SHP77 (cell line): ENCODE data around the gene MYT1.
A peak's percentile ranks its signal among the peaks of the same experiment; 100 is the strongest.
"Not testable (repeated sequence)": the region's sequence is repeated elsewhere in the genome, so short reads cannot be mapped to it uniquely, and the experiment has no call there.

ENCODE experiments used
- DNase-seq, 2 experiments: peaks; one replicate each; lab custom pipeline; 2025; lab: John Stamatoyannopoulos, UW

MYT1 gene

DNA sequence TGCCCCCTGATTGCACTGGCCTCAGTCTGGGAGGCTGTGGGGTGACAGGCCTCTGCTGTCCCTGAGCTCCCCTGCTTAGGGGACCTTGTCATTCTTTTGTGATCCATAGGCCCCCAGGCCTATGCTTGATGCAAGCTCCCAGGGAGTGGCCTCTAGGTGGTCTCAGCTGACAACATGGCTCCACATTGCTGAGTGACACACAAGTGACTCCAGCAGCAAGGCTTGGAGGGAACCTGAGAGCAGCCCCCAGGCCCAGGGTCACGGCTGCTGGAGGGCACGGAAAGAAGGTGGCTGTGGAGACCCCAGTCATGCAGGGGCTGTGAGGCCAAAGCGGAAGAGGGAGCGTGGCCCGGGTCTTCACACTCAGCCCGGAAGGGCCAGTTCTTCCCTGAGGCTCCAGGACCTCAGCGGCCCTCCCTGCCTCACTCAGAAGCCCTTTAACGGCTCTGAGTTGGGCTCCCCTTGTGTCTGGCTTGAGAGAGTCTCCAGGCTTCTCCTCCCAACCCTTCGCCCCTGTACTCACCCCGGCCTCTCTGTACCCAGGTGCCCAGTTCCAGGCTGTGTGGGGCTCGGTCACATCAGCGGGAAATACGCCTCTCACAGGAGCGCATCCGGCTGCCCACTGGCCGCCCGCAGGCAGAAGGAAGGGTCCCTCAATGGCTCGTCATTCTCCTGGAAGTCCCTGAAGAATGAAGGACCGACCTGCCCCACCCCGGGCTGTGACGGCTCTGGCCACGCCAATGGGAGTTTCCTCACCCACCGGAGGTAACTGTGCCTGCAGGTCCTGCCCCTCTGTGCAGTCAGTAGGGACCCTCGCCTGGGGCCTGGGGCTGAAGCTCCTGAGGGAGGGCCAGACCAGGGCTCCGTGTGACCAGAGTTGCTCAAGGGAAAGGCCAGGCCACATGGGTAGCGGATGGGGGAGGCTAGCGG lies 67.6 kb downstream of the MYT1 start:
- DNase-seq = peak in 1 of 2 experiments; percentile 12

DNA sequence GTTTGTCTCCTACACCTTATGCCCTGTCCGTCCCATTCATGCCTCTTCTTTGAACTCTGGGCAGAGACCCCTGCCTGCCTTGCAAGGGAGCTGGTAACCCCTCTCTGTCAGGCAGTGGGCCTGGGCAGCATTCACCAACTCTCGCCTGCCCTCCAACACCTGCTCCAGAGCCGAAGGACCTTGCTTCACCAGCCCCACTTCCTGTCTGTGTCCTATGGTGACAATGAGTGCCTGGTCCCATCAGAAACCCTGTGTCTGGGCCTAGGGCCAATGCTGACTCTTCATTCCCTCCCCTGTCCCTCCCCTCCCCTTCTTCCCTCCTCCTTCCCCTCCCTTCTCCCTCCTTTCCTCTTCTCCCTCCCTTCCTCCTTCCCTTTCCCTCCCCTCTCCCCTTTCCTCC lies 68.5 kb downstream of the MYT1 start:
- peak; percentile 91 to 96 for DNase-seq

DNA sequence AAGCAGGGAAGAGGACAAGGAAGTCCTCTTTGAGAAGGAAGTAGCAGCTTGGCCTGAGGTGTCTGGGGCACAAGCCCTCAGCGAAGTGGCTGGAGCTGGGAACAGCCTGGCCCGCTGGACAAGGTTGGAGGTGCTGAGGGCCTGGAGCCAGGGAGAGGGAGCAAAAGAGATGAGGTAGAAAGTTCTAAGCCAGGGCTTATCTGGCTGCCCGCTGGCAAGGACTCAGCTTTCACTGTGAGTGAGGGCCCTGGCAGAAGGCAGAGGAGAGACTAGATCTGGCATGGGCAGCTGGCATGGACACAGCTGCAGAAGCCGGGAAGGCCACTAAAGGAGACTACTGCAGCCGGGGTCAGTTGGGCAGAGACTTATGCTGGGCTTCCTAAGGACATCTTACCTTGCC lies 69.5 kb downstream of the MYT1 start:
- DNase-seq = peak in 1 of 2 experiments; percentile 8

DNA sequence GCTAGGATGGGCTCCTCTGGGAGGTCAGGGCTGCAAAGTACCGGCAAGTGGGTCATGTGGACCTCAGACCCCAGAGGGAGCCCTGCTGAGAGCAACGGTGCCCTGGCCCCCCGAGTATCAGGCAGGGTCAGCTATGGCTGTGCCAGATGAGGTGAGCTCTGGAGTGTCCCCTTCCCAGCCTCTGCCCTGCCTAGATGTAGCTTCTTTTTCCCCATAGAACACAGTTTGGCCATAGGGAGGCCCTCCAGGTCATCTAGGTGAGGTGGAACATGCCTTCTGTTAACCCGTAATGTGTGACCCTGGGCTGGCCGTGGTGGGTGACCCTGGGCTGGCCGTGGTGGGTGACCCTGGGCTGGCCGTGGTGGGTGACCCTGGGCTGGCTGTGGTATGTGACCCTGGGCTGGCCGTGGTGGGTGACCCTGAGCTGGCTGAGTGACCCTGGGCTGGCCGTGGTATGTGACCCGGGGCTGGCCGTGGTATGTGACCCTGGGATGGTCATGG lies 70.1 kb downstream of the MYT1 start:
- DNase-seq = no peak

DNA sequence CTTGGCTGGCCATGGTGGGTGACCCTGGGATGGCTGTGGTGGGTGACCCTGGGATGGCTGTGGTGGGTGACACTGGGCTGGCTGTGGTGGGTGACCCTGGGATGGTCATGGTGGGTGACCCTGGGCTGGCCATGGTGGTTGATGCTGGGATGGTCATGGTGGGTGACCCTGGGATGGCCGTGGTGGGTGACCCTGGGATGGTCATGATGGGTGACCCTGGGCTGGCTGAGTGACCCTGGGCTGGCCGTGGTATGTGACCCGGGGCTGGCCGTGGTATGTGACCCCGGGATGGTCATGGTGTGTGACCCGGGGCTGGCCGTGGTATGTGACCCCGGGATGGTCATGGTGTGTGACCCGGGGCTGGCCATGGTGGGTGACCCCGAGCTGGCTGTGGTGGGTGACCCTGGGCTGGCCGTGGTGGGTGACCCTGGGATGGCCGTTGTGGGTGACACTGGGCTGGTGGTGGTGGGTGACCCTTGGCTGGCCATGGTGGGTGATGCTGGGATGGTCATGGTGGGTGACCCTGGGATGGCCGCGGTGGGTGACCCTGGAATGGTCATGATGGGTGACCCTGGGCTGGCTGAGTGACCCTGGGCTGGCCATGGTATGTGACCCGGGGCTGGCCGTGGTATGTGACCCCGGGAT lies 70.8 kb downstream of the MYT1 start:
- DNase-seq = not testable (repeated sequence)

DNA sequence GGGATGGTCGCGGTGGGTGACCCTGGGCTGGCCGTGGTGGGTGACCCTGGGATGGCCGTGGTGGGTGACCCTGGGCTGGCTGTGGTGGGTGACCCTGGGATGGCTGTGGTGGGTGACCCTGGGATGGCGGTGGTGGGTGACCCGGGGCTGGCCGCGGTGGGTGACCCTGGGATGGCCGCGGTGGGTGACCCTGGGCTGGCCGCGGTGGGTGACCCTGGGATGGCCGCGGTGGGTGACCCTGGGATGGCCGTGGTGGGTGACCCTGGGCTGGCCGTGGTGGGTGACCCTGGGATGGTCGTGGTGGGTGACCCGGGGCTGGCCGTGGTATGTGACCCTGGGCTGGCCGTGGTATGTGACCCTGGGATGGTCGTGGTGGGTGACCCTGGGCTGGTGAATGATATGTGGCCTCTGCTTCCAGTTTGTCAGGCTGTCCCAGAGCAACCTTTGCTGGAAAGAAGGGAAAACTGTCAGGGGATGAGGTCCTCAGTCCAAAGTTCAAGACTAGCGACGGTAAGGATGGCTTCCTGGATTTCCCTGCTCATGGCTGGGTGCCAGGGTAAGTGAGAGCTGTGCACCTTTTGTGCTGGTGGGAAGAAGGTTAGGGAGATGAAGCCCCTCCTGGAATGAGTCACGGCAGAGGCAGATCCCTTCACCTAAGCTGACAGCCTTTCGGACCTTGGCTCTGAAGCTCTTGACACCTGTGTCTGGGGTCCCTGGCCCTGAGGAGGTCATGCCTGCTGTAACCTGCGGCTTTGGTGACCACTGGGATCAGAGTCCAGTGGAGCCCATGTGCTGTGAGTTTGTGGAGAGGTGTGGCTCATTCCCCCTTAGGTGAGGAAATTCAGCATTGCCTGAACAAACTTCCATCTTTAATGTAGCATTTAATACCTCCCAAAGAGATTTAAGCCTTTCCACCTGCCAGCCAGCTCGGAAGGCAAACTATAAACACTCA lies 72.2 kb downstream of the MYT1 start:
- DNase-seq = no peak

DNA sequence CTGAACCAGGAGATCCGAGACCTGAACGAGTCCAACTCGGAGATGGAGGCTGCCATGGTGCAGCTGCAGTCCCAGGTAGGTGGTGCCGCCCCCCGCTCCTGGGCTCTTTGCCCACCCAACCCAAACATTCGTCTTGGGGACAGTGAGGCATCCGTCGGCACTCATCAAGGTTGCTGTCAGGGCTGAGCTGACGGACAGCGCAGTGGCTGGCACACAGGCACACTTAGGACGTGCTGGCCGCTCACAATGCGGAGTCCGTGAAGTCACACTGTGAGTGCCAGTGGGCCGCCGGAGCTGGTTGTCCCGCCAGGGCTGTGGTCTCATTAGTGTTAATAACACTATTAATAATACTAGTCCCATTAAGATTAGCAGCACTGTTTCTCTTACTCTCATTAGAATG lies 73.1 kb downstream of the MYT1 start:
- no peak for DNase-seq

DNA sequence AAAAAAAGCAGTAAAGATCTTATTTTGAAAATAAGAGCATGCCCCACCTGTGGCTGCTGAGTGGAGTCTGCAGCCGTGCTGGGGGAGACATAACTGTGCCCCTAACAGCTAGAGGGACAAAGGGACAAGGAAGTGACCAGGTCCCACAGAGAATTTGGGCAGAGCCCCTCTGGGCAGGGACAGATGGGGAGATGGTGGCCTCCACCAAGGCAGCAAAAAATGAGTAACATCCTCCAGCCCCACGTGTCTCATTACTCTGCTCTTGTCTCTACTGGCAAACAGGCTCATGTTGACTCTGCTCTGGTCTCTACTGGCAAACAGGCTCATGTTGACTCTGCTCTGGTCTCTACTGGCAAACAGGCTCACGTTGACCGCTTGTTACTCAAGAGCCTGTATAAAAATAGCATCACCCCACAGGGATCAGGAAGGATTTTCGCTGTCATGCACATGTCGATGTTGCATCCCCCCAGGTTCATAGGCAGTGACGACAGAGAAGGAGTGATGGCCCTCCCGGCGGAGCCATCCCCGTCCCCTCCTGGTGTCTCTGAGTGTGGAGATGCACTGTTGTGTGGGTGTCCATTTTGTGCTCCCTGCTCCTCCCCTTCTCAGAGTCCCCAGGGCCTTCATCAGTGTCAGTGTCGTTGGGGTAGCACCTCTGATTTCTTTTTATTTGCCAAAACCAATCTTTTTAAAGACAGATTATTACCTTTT lies 74.0 kb downstream of the MYT1 start:
- peak; percentile 68 to 90 for DNase-seq

DNA sequence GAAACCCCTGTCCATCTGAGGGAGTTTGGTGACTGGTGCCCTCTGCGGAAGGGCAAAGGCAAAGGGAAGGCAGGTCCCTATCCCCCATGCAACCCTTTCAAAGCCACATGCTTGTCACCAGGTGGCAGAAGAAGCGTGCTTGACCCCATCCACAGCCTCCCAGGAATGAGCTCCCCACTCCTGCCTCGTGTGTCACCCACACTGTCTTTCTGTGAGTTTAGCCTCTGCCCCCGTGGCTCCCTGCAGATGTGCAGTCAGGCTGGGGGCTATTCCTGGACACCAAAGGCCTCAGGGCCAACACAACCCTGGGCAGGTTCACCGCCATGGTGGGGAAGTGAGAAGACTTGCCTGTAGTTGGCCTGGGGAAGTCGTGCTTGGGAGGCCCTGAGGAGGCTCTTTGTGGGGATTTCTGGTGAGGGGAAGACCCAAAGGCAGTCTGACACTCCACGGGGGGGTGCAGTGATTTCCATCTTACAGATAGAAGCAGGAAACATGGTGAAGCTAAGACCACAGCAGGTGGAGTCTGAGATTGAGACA lies 74.7 kb downstream of the MYT1 start:
- DNase-seq = peak in 1 of 2 experiments; percentile 30

DNA sequence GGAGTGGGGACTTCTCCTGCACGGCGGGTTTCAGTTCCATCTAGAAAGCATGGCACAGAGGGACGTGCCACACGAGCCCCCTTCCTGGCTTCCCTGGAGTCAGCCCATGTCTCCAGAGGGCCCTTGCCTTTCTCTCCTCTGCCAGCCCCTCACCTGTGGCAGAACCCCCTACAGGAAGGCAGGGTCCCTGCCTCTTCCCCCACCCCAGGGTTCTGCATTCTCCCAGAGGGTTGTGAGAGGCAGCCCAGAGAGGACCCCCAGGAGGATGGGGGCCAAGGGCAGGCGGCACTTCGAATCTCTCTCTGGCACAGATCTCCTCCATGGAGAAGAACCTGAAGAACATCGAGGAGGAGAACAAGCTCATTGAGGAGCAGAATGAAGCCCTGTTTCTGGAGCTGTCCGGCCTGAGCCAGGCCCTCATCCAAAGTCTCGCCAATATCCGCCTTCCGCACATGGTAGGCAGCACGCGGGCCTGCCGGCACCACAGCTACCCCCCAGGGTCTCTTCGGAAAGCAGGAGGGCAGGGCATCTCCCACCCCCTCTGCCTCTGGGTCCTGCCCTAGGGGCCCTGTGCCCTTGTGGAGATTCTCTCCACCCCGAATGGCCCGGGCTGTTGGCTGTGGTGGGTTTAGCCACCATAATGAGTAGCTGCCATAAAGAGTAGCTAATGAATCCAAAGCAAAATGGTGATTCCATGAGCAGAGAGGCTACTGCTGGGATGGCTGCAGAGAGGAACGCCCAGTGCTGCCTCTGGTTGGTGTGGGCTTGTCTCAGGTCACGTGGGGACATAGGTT lies 75.4 kb downstream of the MYT1 start:
- DNase-seq = no peak

DNA sequence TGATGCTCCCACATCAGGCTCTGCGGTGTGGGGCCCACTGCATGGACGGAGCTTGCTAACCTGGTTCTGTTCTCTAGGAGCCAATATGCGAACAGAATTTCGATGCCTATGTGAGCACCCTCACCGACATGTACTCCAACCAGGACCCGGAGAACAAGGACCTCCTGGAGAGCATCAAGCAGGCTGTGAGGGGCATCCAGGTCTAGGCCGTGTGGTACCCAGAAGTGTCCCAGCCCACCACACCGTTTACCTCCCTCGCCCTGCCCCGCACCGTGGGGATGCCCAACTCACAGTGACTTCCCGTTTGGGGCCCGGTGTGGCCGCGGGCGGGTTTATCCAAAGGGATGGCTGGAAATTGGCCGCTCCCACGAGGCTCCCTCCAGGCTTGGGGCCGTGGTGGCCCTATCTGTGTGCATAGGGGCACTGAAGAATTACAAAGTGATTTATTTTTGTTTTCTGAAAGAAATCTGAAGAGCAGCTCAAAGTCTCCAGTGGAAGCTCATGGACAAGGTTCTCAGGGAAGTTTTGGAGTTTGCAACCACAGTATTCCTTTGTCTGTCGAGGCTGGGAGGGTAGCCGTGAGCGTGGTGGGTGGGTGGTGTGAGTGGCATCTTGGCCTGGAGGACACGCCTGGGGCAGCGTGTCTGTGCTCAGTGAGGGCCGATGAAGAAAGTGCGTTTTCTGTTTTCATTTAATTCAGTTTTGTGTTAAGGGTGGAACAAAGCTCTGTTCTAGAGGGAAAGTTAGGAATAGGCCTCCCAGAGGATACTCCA lies 76.2 kb downstream of the MYT1 start:
- no peak for DNase-seq

DNA sequence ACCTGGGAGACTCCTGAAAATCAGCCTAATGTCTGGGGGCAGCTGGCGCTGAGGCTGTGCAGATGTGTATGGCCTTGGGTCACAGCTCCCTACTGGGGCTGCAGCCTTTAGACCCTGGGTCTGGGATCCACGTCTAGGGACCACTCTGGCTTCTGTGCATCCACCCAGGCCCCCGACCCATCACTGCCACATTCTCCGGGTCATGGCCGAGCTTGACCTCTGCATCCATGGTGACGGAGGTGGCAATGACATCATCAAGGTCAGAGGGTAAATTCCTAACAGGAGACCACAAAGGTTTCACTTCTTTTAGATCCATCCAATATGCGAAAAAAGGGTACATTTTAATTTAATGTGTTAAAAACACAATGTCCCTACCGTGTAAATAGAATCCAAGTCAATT lies 76.8 kb downstream of the MYT1 start:
- DNase-seq = no peak

DNA sequence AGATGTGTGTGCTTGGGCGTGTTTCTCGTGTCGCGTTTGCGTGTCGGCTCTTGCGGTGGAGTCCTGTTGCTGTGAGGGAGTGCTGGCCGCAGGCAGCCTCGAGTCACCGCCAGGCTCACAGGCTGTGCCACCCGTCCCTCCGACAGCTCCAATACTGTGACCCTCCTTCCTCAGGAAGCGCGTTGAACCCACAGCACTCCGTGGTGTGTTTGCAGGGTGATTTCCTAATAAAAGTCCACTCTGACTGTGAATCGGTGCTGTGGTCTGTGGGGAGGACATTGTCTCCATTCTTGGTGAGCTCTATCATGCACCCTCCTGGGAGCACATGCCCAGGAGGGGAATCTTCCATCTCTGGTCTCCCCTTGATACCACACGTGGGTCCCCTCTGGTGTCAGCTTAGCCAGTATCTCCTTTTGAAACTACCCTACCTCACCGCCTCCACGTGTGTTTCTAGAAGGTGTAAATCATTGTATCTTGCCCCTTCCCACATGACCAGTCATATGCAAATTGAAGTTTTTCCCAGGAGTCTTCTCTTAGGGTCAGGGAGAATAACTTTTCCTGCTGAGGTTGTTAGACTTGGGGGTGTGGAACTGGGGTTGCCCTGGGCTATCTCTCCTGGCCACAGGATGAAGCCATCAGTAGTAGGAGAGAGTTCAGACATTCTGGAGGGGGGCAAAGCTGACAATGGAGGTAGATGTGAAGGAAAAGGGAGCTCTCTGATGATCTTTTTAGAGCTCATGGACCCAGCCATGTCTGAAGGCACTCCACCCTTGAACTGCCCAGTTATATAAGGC lies 77.9 kb downstream of the MYT1 start:
- DNase-seq = no peak

DNA sequence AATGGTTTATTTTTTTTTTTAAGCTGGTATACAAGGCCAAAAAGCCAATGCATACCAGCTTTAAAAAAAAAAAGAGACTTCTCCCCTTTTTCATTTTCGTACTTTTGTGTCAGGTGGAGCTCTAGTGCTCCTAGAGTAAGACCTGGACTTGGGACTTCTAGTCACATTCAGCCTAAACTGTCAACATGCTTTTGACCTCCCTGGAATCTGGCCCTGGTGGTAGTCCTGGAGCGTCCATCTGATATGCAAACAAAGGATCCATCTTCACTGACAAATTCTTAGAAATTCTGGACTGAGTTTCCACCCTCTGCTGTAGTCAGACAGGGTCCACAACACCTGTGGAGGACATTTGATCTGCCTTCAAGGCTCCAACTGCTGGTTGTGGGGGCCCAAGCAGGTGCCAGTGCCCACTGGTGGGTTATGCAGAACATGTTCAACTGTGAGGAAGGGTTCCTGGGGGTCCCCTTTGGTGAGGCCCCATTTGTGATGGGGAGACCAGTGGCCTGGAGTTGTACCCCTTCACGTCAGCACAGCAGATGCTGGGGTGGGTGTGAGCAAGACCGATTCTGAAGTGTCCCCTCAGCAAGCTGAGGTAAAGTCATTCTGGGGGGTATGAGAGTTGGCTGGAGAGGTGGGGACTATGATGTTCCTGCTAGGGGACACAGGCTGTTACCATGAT lies 78.7 kb downstream of the MYT1 start:
- no peak for DNase-seq

DNA sequence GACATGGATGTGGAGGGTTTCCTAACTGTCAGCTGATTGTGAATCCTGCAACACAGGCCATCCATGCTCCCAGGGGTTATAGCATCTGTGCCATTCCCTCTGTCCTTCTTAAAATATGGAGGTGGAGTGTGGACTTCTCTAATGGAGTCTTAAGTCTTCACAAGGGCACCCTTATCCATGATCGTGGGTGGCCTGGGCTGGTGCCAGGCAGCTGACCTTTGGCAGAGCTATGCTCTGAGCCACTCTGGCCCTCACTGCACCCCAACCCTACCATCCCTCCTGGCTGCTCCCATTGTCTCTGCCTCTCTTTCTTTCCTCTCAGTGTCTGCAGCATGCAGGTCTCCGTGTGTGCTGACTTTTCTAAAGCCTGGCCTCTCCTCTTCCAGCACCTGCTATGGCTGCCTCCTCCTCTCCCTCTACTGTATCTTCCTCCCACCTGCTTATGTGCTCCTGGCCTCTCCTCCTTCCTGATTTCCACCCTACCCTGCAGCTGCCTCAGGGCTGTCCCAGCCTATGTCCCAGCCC lies 80.1 kb downstream of the MYT1 start:
- peak in 1 of 2 experiments; percentile 43 for DNase-seq

DNA sequence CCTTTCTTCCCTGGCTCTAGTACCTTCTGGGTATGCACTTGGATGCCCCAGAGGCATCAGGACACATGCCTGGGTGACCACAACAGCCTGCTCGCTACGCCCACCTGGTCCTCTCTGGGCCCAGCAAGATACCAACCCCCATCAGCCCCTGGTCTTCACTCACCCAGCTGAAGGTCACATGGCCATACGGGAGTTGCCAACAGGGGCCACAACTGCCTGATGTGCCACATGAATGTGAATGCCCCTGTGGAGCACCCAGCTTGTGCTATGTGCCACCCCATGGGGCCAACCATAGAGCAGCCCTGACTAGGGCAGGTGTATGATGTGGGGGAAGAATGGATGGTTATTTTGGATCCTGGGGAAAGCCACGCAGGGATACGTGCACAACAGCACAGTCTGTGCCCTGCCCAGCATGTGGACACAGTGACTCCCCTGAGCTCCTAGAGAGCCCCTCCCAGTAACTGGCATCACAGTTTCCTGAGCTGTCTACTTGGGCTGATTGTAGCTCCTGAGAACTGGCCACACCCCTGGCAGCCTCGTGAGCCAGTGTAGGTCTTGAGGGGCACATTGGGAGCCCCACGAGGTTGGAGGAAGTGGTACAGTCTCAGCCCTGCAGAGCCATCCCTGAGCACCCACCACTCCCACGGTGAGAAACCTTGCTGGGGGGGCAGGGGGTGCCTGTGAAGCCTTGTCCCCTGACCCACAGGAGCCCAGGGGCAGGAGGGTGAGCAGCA lies 80.8 kb downstream of the MYT1 start:
- DNase-seq = no peak
